HCT116 (cell line): Measurements from ENCODE around the gene CACNA1C.

Source experiments
- EZH2phosphoT487 ChIP-seq: fragments of 200-600 bp; IDR thresholded peaks from 2 replicates; pipeline ENCODE4 v1.6.1; 2018; ENCODE audit warnings: antibody characterized with exemption, borderline replicate concordance
- POLR2A ChIP-seq: IDR thresholded peaks from 2 replicates; pipeline ENCODE4 v1.7.0; 2011; ENCODE audit warnings: borderline replicate concordance; ENCODE audit not compliant: insufficient read depth, insufficient read length; ENCODE audit errors: extremely low read depth
- TF ChIP-seq, protein P1 (sequence below), 3 experiments: fragments of 200-600 bp in 1 of 3; sonication (generic) in 1 of 3; IDR thresholded peaks in 2 of 3; conservative IDR thresholded peaks in 1 of 3; 2 replicates each; pipeline ENCODE4 v1.5.1; 2012 to 2017; ENCODE audit warnings: low read depth in 2 of 3, low read length in 2 of 3, antibody characterized with exemption in 1 of 3, borderline replicate concordance in 1 of 3, control low read depth in 1 of 3, mild to moderate bottlenecking in 1 of 3, mixed read lengths in 1 of 3, mixed run types in 1 of 3, moderate library complexity in 1 of 3; ENCODE audit not compliant: insufficient read depth in 1 of 3

DNA sequence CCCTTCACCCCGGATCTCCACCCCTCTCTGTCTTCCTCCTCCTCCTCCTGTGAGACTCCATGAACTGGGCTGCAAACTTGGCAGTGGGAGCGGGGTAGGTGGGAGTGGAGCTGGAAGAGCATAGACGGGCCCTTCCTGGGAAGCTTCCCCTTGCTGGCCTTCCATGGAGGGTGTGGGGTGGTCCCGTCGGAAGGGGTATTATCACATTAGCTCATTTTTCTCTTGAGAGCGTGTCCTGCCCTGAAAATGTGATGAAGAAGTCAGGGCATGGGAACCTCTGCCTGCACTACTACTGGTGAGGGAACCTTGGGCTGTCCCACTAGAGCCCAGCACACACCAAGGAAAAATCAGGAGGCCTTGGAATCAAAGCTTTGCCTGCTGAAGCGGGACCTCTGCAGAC is 66.5 kb downstream of the CACNA1C start:
- TF ChIP-seq, protein P1, sequence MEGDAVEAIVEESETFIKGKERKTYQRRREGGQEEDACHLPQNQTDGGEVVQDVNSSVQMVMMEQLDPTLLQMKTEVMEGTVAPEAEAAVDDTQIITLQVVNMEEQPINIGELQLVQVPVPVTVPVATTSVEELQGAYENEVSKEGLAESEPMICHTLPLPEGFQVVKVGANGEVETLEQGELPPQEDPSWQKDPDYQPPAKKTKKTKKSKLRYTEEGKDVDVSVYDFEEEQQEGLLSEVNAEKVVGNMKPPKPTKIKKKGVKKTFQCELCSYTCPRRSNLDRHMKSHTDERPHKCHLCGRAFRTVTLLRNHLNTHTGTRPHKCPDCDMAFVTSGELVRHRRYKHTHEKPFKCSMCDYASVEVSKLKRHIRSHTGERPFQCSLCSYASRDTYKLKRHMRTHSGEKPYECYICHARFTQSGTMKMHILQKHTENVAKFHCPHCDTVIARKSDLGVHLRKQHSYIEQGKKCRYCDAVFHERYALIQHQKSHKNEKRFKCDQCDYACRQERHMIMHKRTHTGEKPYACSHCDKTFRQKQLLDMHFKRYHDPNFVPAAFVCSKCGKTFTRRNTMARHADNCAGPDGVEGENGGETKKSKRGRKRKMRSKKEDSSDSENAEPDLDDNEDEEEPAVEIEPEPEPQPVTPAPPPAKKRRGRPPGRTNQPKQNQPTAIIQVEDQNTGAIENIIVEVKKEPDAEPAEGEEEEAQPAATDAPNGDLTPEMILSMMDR (IDR thresholded peaks at IDR 0.05 in 2 of 3, conservative IDR thresholded peaks at IDR 0.05 in 1 of 3; ENCODE audit: borderline replicate concordance in 1 of 3, insufficient read depth in 1 of 3, low read depth in 2 of 3, low read length in 2 of 3) = no peak
- TF ChIP-seq EZH2phosphoT487 (no peak), POLR2A (no peak)
